ENCODE measurements around the gene PRR14. TPM values are rescaled to one million over a fixed set of nuclear protein-coding genes. Genes with fewer than 3 reads are reported as not detected.

The PRR14 gene
- total and polyA plus RNA-seq, 10 of the 15 experiments (the other 5 are each of a cell fraction or from before 2014, with no cell fraction given) = 2.5 to 66.8 (median 19.2) TPM

DNA sequence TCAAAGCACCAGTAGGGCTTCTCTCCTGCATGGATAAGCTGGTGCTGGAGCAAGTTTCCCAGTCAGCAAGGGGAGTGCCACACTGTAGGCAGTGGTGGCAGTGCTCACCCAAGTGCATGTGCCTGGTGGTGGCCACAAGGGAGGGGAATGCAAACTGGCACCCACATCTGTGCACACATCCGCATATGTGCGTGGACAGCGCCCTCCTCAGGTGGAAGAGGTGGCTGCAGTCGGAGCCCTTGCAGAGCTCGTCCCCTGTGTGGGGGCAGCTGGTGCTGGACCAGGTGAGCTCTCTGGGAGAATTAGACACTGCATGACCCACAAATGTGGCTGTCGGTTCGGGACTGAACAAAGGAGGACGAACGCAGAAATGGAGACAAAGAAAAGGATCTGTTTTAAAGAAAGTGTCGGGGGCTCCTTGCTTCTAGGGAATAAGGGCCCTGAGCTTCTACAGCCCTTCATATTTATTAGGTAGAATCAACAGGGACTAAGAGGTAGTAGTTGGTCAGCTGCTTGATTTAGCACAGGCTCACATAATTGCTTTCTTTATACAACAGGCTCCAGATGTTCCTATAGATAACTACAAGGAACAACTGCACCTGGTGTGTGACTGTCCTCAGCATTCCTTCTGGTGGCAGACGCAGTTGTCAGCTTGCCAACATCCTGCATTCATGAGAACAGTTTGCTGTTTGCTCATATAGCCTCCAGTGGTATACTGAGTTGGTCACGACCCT lies 35.2 kb upstream of the PRR14 start:
- Histone ChIP-seq H3K27ac (ENCODE audit: control insufficient read depth, insufficient read depth) (no peak overlapping the region), H3K4me1 (ENCODE audit: control insufficient read depth, insufficient read depth, low read length) (no peaks in the 10 kb centered on the region), H3K79me2 (ENCODE audit: control insufficient read depth, insufficient read depth, low read length) (no peaks in the 10 kb centered on the region), H3K27me3 (replicated peaks in 1 of 2; ENCODE audit: control insufficient read depth in 2 of 2, insufficient read depth in 2 of 2, low read length in 1 of 2) (no peaks in the 10 kb centered on the region), H3K9me3 (replicated peaks; ENCODE audit: control insufficient read depth, insufficient read depth, low read length) (no peaks in the 10 kb centered on the region), H3K9ac (ENCODE audit: control insufficient read depth, insufficient read depth, low read length) (no peak overlapping the region), H3K4me2 (ENCODE audit: control insufficient read depth, insufficient read depth) (no peak overlapping the region), H2AFZ (ENCODE audit: control insufficient read depth, low read depth, low read length) (no peak overlapping the region), H4K20me1 (ENCODE audit: control insufficient read depth, insufficient read depth) (no peaks in the 10 kb centered on the region), H3K36me3 (ENCODE audit: control insufficient read depth in 2 of 2, insufficient read depth in 2 of 2, low read length in 1 of 2) (no peaks in the 10 kb centered on the region), H3K4me3 (no peak overlapping the region)
- FAIRE-seq (no peak), DNase-seq (ENCODE audit: low read depth, low spot score) (no peak), ATAC-seq (peak; percentile 82)
- ChIA-PET POLR2A (interaction anchor here (0.5 to 1.5 kb wide), 5 partner anchors 10 to 206 kb away, joined by 3 to 5 read pairs (median 3); partner anchors contain the start of gene PRR14), SMC1A (ENCODE audit: uncharacterized antibody, unreplicated experiment) (interaction anchor here (0.8 to 2.6 kb wide), 7 partner anchors 9 to 324 kb away, joined by 3 to 12 read pairs (median 3); partner anchors contain the start of gene DCTPP1), RAD21 (ENCODE audit: unreplicated experiment) (interaction anchor here (0.5 to 4.7 kb wide), 19 partner anchors 12 to 439 kb away, joined by 3 to 29 read pairs (median 3); partner anchors contain the start of genes DCTPP1 and ZNF747), CTCF (interaction anchor here (0.6 to 5.2 kb wide), 27 partner anchors 8 to 572 kb away, joined by 3 to 57 read pairs (median 5); partner anchors contain the start of genes CD2BP2, DCTPP1 and ZNF764)
- in situ Hi-C loops (cut with MboI) = no loop called here
- 22% methylated on average over 12 of the region's 12 CpGs for WGBS (ENCODE audit: insufficient coverage, insufficient replicate concordance, low lambda C conversion rate, missing lambda C conversion rate)
- BruUV-seq (replicated peaks) = no TSS peak
- intact Hi-C loops (cut with micrococcal nuclease; ENCODE audit: unreplicated experiment) = no loop called here
- 0 out of 2 replicates have a peak, but pooled peaks have one; percentile 16 for TF ChIP-seq PAX5 (IDR thresholded peaks at IDR 0.05; ENCODE audit: borderline replicate concordance, low read depth, low read length)
- TF ChIP-seq, protein P1, sequence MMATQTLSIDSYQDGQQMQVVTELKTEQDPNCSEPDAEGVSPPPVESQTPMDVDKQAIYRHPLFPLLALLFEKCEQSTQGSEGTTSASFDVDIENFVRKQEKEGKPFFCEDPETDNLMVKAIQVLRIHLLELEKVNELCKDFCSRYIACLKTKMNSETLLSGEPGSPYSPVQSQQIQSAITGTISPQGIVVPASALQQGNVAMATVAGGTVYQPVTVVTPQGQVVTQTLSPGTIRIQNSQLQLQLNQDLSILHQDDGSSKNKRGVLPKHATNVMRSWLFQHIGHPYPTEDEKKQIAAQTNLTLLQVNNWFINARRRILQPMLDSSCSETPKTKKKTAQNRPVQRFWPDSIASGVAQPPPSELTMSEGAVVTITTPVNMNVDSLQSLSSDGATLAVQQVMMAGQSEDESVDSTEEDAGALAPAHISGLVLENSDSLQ (IDR thresholded peaks at IDR 0.05) = no peak
- peak; percentile 13 to 73; a peak in 2 of 4 replicates for TF ChIP-seq BHLHE40 (IDR thresholded peaks at IDR 0.05; ENCODE audit: borderline replicate concordance in 1 of 2, low read depth in 2 of 2, low read length in 1 of 2)
- no peak for TF ChIP-seq HDAC6 (IDR thresholded peaks at IDR 0.05; ENCODE audit: unreplicated experiment)
- TF ChIP-seq SMAD5 (IDR thresholded peaks at IDR 0.05; ENCODE audit: low read depth) = no peak
- TF ChIP-seq SMC3 (IDR thresholded peaks at IDR 0.05; ENCODE audit: borderline replicate concordance, low read length) = peak; percentile 39; the same call in 1 of the 2 replicates
- TF ChIP-seq, protein P2, sequence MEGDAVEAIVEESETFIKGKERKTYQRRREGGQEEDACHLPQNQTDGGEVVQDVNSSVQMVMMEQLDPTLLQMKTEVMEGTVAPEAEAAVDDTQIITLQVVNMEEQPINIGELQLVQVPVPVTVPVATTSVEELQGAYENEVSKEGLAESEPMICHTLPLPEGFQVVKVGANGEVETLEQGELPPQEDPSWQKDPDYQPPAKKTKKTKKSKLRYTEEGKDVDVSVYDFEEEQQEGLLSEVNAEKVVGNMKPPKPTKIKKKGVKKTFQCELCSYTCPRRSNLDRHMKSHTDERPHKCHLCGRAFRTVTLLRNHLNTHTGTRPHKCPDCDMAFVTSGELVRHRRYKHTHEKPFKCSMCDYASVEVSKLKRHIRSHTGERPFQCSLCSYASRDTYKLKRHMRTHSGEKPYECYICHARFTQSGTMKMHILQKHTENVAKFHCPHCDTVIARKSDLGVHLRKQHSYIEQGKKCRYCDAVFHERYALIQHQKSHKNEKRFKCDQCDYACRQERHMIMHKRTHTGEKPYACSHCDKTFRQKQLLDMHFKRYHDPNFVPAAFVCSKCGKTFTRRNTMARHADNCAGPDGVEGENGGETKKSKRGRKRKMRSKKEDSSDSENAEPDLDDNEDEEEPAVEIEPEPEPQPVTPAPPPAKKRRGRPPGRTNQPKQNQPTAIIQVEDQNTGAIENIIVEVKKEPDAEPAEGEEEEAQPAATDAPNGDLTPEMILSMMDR (IDR thresholded peaks at IDR 0.05 in 2 of 3, conservative IDR thresholded peaks at IDR 0.05 in 1 of 3; ENCODE audit: control insufficient read depth in 2 of 3, extremely low read depth in 1 of 3, insufficient read depth in 1 of 3, low read depth in 3 of 3, low read length in 3 of 3) = peak; percentile 72 to 75 (median 74)
- TF ChIP-seq RAD21 (IDR thresholded peaks at IDR 0.05; ENCODE audit: insufficient read depth, low read depth, low read length) = peak; percentile 72
- no peak for TF ChIP-seq GABPA (IDR thresholded peaks at IDR 0.05; ENCODE audit: low read depth)
- TF ChIP-seq POLR2A (IDR thresholded peaks at IDR 0.05; ENCODE audit: low read depth, low read length) = no peak
- TF ChIP-seq MYC (IDR thresholded peaks at IDR 0.05; ENCODE audit: insufficient read depth, insufficient read length, insufficient replicate concordance, low read length, severe bottlenecking) = no peak
- no peak for TF ChIP-seq SREBF2 (IDR thresholded peaks at IDR 0.05; ENCODE audit: low read length)
